ENCODE measurements around the gene PLCG2. TPM values are rescaled to one million over a fixed set of nuclear protein-coding genes. Genes with fewer than 3 reads are reported as not detected.

PLCG2 gene
- 1.9 and 2.1 TPM in 2 replicates for total RNA-seq

DNA sequence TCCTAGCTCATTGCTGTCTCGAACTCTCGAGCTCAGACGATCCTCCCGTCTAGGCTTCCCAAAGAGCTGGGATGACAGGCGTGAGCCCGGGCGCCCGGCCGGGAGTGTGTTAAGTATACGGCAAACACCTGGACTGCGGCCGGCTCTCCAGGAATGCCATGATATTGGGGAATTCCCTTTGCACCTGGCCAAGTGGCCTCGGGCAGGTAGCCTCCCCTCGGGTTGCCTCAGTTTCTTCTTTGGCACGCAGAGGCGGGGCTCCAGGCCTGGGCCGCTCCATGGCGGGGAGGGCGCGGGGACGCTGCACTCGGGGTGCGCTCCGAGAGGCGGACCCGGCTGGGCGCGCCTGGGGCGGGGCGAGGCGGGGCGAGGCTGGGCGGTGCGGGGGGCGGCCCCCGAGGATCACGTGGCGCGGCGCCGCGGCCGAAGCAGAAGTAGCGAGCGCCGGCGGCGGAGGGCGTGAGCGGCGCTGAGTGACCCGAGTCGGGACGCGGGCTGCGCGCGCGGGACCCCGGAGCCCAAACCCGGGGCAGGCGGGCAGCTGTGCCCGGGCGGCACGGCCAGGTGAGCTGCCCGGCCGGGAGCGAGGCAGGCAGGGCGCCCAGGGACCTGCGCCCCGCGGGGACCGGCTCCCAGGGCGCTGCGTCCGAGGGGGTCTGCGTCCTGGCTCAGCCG, at the start of gene PLCG2:
Gene PLCG2 (plus strand): TSS at position 431 of the 675 bp plus-strand sequence. CDS start 6,699 bp downstream, outside the sequence.

DNA sequence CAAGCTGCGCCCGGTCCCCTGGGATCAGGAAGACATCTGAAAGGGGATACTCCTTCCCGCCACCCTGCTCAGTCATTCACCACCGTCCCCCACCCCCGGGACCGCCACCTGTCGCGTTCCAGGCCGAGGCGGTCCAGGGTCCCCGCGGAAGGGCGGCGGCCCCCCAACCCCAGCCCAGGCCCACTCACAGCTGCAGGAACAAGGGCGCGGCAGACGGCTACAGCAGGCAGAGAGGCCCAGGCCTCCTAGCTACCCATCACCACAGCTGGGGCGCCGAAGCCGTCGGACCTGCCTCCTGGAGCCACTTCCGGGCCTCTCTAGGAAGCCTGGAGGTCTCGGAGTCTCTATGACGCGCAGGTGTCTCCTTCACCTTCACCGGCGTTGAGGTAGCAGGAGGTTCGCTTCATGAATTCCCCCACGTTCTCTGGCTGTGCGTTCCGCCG, 232.1 kb downstream of the PLCG2 start, which contains the start of gene SDR42E1:
Gene SDR42E1 (minus strand): TSS at position 272 of the 443 bp plus-strand sequence. CDS start 10,612 bp downstream, outside the sequence.

Other genes starting within 250 kb of the PLCG2 start
- gene SDR42E1, start 232.2 kb downstream of the PLCG2 start, total RNA-seq: 21.2 and 31.8 TPM in 2 replicates